CD14-positive monocyte (primary cell): ENCODE results near the gene OTOS. TPM values are rescaled to one million over a fixed set of nuclear protein-coding genes. Genes with fewer than 3 reads are reported as not detected.

Experiments
- DNase-seq, 3 donors: peaks; one replicate each; pipeline ENCODE4 v3.0.0-alpha.2; 2011 to 2022
- H2AFZ ChIP-seq: 2 replicates; pipeline ENCODE4 v1.6.0; 2012; ENCODE audit warnings: mild to moderate bottlenecking, low read depth, low read length, inconsistent platforms; ENCODE audit not compliant: insufficient read depth, poor library complexity, severe bottlenecking
- H3K27ac ChIP-seq, 2 donors: 1 replicate in 1 of 2; 2 replicates in 1 of 2; pipeline ENCODE4 v1.5.1; 2012 to 2013; ENCODE audit warnings: low read length in 2 of 2, control low read depth in 1 of 2, inconsistent platforms in 1 of 2, low read depth in 1 of 2, mild to moderate bottlenecking in 1 of 2
- H3K27me3 ChIP-seq, 2 donors: one replicate each; pipeline versions ENCODE4 v1.6.0 to v1.6.1; 2011 to 2013; ENCODE audit warnings: low read length in 2 of 2; ENCODE audit not compliant: control insufficient read depth in 2 of 2, insufficient read depth in 2 of 2
- H3K36me3 ChIP-seq, 2 donors: replicated peaks in 1 of 2; 1 replicate in 1 of 2; 2 replicates in 1 of 2; pipeline versions ENCODE4 v1.5.1 to v1.6.1; 2012 to 2013; ENCODE audit warnings: low read length in 2 of 2, control low read depth in 1 of 2, inconsistent platforms in 1 of 2, mild to moderate bottlenecking in 1 of 2; ENCODE audit not compliant: insufficient read depth in 2 of 2, control insufficient read depth in 1 of 2
- H3K4me1 ChIP-seq, 2 donors: 1 replicate in 1 of 2; 2 replicates in 1 of 2; pipeline versions ENCODE4 v1.5.1 to v1.6.1; 2012 to 2013; ENCODE audit warnings: low read length in 2 of 2, control low read depth in 1 of 2, inconsistent platforms in 1 of 2, mild to moderate bottlenecking in 1 of 2, moderate library complexity in 1 of 2; ENCODE audit not compliant: insufficient read depth in 2 of 2, control insufficient read depth in 1 of 2
- H3K4me2 ChIP-seq: replicated peaks from 2 replicates; pipeline ENCODE3; 2012; ENCODE audit warnings: low read length, moderate library complexity, mild to moderate bottlenecking; ENCODE audit not compliant: poor library complexity, severe bottlenecking; ENCODE audit errors: extremely low read depth
- H3K4me3 ChIP-seq, 3 experiments: fragments of 200-600 bp in 1 of 3; sonication (generic) in 1 of 3; replicated peaks in 1 of 3; 1 replicate in 2 of 3; 2 replicates in 1 of 3; pipeline ENCODE4 v1.5.1; 2011 to 2013; ENCODE audit warnings: low read length in 3 of 3, mild to moderate bottlenecking in 3 of 3, control low read depth in 2 of 3, low read depth in 2 of 3, inconsistent platforms in 1 of 3, moderate library complexity in 1 of 3
- H3K79me2 ChIP-seq: 2 replicates; pipeline ENCODE4 v1.6.0; 2012; ENCODE audit warnings: mild to moderate bottlenecking, control low read depth, inconsistent platforms, low read length, moderate library complexity; ENCODE audit not compliant: insufficient read depth
- H3K9ac ChIP-seq: 2 replicates; pipeline ENCODE4 v1.6.0; 2017; ENCODE audit warnings: low read length, mild to moderate bottlenecking; ENCODE audit not compliant: insufficient read depth, poor library complexity, severe bottlenecking
- H3K9me3 ChIP-seq, 2 donors: replicated peaks in 1 of 2; 1 replicate in 1 of 2; 2 replicates in 1 of 2; pipeline versions ENCODE4 v1.5.1 to v1.6.1; 2012 to 2013; ENCODE audit warnings: low read length in 2 of 2, control low read depth in 1 of 2; ENCODE audit not compliant: control insufficient read depth in 1 of 2, insufficient read depth in 1 of 2
- H4K20me1 ChIP-seq: 2 replicates; pipeline ENCODE4 v1.6.0; 2012; ENCODE audit warnings: mild to moderate bottlenecking, low read length, control low read depth, moderate library complexity; ENCODE audit not compliant: insufficient read depth
- H3K27ac Mint-ChIP-seq, 7 donors: one replicate each; pipeline ENCODE4 v1.8.0; 2020; ENCODE audit warnings: mild to moderate bottlenecking in 7 of 7, mixed read lengths in 7 of 7, moderate library complexity in 6 of 7, inconsistent platforms in 2 of 7
- H3K27me3 Mint-ChIP-seq, 3 donors: one replicate each; pipeline ENCODE4 v1.8.0; 2021 to 2022; ENCODE audit warnings: low read depth in 3 of 3, mild to moderate bottlenecking in 3 of 3, mixed read lengths in 3 of 3, moderate library complexity in 3 of 3, inconsistent platforms in 1 of 3
- H3K36me3 Mint-ChIP-seq, 2 donors: one replicate each; pipeline ENCODE4 v1.8.0; 2020; ENCODE audit warnings: mixed read lengths in 2 of 2, inconsistent platforms in 1 of 2, mild to moderate bottlenecking in 1 of 2
- H3K4me1 Mint-ChIP-seq: one replicate; pipeline ENCODE4 v1.8.0; 2020; ENCODE audit warnings: mild to moderate bottlenecking, mixed read lengths
- H3K4me3 Mint-ChIP-seq, 2 donors: one replicate each; pipeline ENCODE4 v1.8.0; 2020; ENCODE audit warnings: mild to moderate bottlenecking in 2 of 2, mixed read lengths in 2 of 2, moderate library complexity in 1 of 2
- H3K9me3 Mint-ChIP-seq, 7 donors: one replicate each; pipeline ENCODE4 v1.8.0; 2020 to 2022; ENCODE audit warnings: mixed read lengths in 7 of 7, mild to moderate bottlenecking in 6 of 7, moderate library complexity in 6 of 7, inconsistent platforms in 2 of 7
- CTCF ChIP-seq: fragments of 200-600 bp; IDR thresholded peaks from one replicate; pipeline ENCODE4 v1.8.0; 2022; ENCODE audit warnings: antibody characterized with exemption, mild to moderate bottlenecking
- WGBS: methylation state at CpG from one replicate; pipeline ENCODE4 v1.1.5; 2013; ENCODE audit warnings: missing lambda C conversion rate; ENCODE audit not compliant: insufficient coverage; 5-methylcytosine and 5-hydroxymethylcytosine counted together
- intact Hi-C, 2 donors: fragments of 100-400 bp; cut with micrococcal nuclease; formaldehyde crosslinking; loops; one replicate each; pipeline versions ENCODE4 v1.15.0 to v1.15.1; 2023
- polyA plus RNA-seq, 3 donors: library from polyadenylated mRNA; depleted of rRNA in 1 of 3; unstranded in 2 of 3; stranded (reverse) in 1 of 3; fragments of 300-500 nt in 2 of 3; fragments of >200 nt in 1 of 3; fragmentation: Illumina TruSeq in 2 of 3; gene quantifications; 1 replicate in 2 of 3; 2 replicates in 1 of 3; pipeline ENCODE4 v1.2.3, GENCODE V29; 2012 to 2021

Gene OTOS
- polyA plus RNA-seq, 3 donors = not detected

GRCh38 chr2:240103136-240103535 lies 37.3 kb downstream of the OTOS start:
- Histone ChIP-seq H3K9me3 (no peaks in the 10 kb centered on the region), H3K27ac (no peak overlapping the region), H2AFZ (no peak overlapping the region), H4K20me1 (no peaks in the 10 kb centered on the region), H3K79me2 (no peaks in the 10 kb centered on the region), H3K36me3 (no peaks in the 10 kb centered on the region), H3K27me3 (peaks cover 2 to 8% of the 10 kb centered on the region in 2 donors), H3K4me2 (no peak overlapping the region), H3K4me3 (no peak overlapping the region), H3K9ac (no peak overlapping the region), H3K4me1 (no peaks in the 10 kb centered on the region)
- no CpG with 5 or more reads among the region's 4 CpGs for WGBS
- Mint-ChIP-seq H3K27ac (no peak overlapping the region), H3K4me3 (no peak overlapping the region), H3K9me3 (peaks cover 0 to 10% (median 2%) of the 10 kb centered on the region in 7 donors), H3K27me3 (peaks cover 12 to 34% (median 27%) of the 10 kb centered on the region in 3 donors), H3K36me3 (no peaks in the 10 kb centered on the region), H3K4me1 (no peaks in the 10 kb centered on the region)
- no peak for TF ChIP-seq CTCF
- intact Hi-C loops = no loop called here
- no peak for DNase-seq

- no peak overlapping the region for H3K9ac ChIP-seq
- H3K4me1 Mint-ChIP-seq = no peaks in the 10 kb centered on the region
- H3K36me3 ChIP-seq = no peaks in the 10 kb centered on the region
- intact Hi-C loops = no loop called here
- H3K27ac Mint-ChIP-seq = no peak overlapping the region
- H3K27me3 ChIP-seq = peaks cover 38 to 55% of the 10 kb centered on the region in 2 donors
- no peak overlapping the region for H2AFZ ChIP-seq
- DNase-seq = no peak
- no peak overlapping the region for H3K4me2 ChIP-seq
- H3K27me3 Mint-ChIP-seq = peaks cover 52 to 72% (median 68%) of the 10 kb centered on the region in 3 donors
- no peak for TF ChIP-seq CTCF
- H3K4me3 ChIP-seq = no peak overlapping the region
- H3K9me3 Mint-ChIP-seq = peaks cover 0 to 37% (median 23%) of the 10 kb centered on the region in 7 donors
- WGBS = 71% methylated on average over 1 of the region's 2 CpGs
- no peaks in the 10 kb centered on the region for H3K4me1 ChIP-seq
- H3K36me3 Mint-ChIP-seq = no peaks in the 10 kb centered on the region
- H3K4me3 Mint-ChIP-seq = peak overlapping the region in 1 of 2 donors; percentile 40
- H4K20me1 ChIP-seq = no peaks in the 10 kb centered on the region
- no peak overlapping the region for H3K27ac ChIP-seq
- no peaks in the 10 kb centered on the region for H3K79me2 ChIP-seq
- peaks cover 18 to 31% of the 10 kb centered on the region in 2 donors for H3K9me3 ChIP-seq
Observed at GRCh38 chr2:240098349-240098748, 42.1 kb downstream of the OTOS start.
